Measurements from ENCODE around the gene GMDS. TPM values are rescaled to one million over a fixed set of nuclear protein-coding genes. Genes with fewer than 3 reads are reported as not detected.

The GMDS gene
- total and polyA plus RNA-seq, 2 experiments from 2014 or later: 3.0 to 12.6 TPM

- no peaks in the 10 kb centered on the region for H3K9me3 ChIP-seq (ENCODE audit: low read depth)
- H3K36me3 ChIP-seq (ENCODE audit: low read depth): no peaks in the 10 kb centered on the region
- no peak overlapping the region for H3K4me2 ChIP-seq (ENCODE audit: unreplicated experiment)
- H3K4me3 ChIP-seq: no peak overlapping the region
- no peak overlapping the region for H2AFZ ChIP-seq
- H3K9ac ChIP-seq: no peak overlapping the region
- no peaks in the 10 kb centered on the region for H3K4me1 ChIP-seq (ENCODE audit: insufficient read depth)
- 92 to 95% methylated on average over 3 of the region's 3 CpGs for WGBS, 2 experiments (ENCODE audit: low coverage in 1 of 2, low lambda C conversion rate in 2 of 2, missing lambda C conversion rate in 2 of 2)
- no peaks in the 10 kb centered on the region for H3K79me2 ChIP-seq (ENCODE audit: insufficient read depth)
- H3F3A ChIP-seq (ENCODE audit: insufficient read depth): no peaks in the 10 kb centered on the region
- TF ChIP-seq EZH2 (IDR thresholded peaks at IDR 0.05; ENCODE audit: insufficient read depth, poor library complexity, severe bottlenecking) (no peak), EZH2phosphoT487 (IDR thresholded peaks at IDR 0.05; ENCODE audit: insufficient read depth, low read depth) (no peak)
- DNase-seq: no peak
- no peaks in the 10 kb centered on the region for H3K9me2 ChIP-seq (ENCODE audit: insufficient read depth)
- in situ Hi-C loops (cut with MboI): no loop called here
- no peak overlapping the region for H3K27ac ChIP-seq
- no peaks in the 10 kb centered on the region for H4K20me1 ChIP-seq (ENCODE audit: insufficient read depth)
- no peaks in the 10 kb centered on the region for H3K27me3 ChIP-seq (replicated peaks; ENCODE audit: insufficient read depth)
Observed at GRCh38 chr6:1895721-1896120, 349.7 kb downstream of the GMDS start.

- Histone ChIP-seq H3K9me3 (ENCODE audit: low read depth) (no peaks in the 10 kb centered on the region), H3K36me3 (ENCODE audit: low read depth) (no peaks in the 10 kb centered on the region), H3K4me1 (ENCODE audit: insufficient read depth) (no peaks in the 10 kb centered on the region), H3F3A (ENCODE audit: insufficient read depth) (no peaks in the 10 kb centered on the region), H3K27me3 (replicated peaks; ENCODE audit: insufficient read depth) (no peaks in the 10 kb centered on the region), H3K9ac (no peak overlapping the region), H3K4me2 (ENCODE audit: unreplicated experiment) (no peak overlapping the region), H4K20me1 (ENCODE audit: insufficient read depth) (no peaks in the 10 kb centered on the region), H2AFZ (no peak overlapping the region), H3K4me3 (no peak overlapping the region), H3K79me2 (ENCODE audit: insufficient read depth) (no peaks in the 10 kb centered on the region), H3K9me2 (ENCODE audit: insufficient read depth) (no peaks in the 10 kb centered on the region), H3K27ac (no peak overlapping the region)
- in situ Hi-C loops (cut with MboI): no loop called here
- TF ChIP-seq EZH2 (IDR thresholded peaks at IDR 0.05; ENCODE audit: insufficient read depth, poor library complexity, severe bottlenecking): no peak
- TF ChIP-seq EZH2phosphoT487 (IDR thresholded peaks at IDR 0.05; ENCODE audit: insufficient read depth, low read depth): no peak
- WGBS, 2 experiments (ENCODE audit: low coverage in 1 of 2, low lambda C conversion rate in 2 of 2, missing lambda C conversion rate in 2 of 2): 89 to 92% methylated on average over 6 of the region's 6 CpGs
- DNase-seq: no peak
Observed at GRCh38 chr6:1894954-1895353, 350.5 kb downstream of the GMDS start.

- Histone ChIP-seq H2AFZ (no peak overlapping the region), H3K4me3 (no peak overlapping the region), H3K79me2 (ENCODE audit: insufficient read depth) (no peaks in the 10 kb centered on the region), H3K4me1 (ENCODE audit: insufficient read depth) (no peaks in the 10 kb centered on the region), H3K4me2 (ENCODE audit: unreplicated experiment) (no peak overlapping the region), H3K27ac (no peak overlapping the region), H3F3A (ENCODE audit: insufficient read depth) (no peaks in the 10 kb centered on the region), H3K9me2 (ENCODE audit: insufficient read depth) (no peaks in the 10 kb centered on the region), H3K27me3 (replicated peaks; ENCODE audit: insufficient read depth) (no peaks in the 10 kb centered on the region), H3K9me3 (ENCODE audit: low read depth) (no peaks in the 10 kb centered on the region), H3K36me3 (ENCODE audit: low read depth) (no peaks in the 10 kb centered on the region), H3K9ac (no peak overlapping the region), H4K20me1 (ENCODE audit: insufficient read depth) (no peaks in the 10 kb centered on the region)
- 53 to 57% methylated on average over 11 of the region's 11 CpGs for WGBS, 2 experiments (ENCODE audit: low coverage in 1 of 2, low lambda C conversion rate in 2 of 2, missing lambda C conversion rate in 2 of 2)
- no peak for DNase-seq
- no peak for TF ChIP-seq EZH2phosphoT487 (IDR thresholded peaks at IDR 0.05; ENCODE audit: insufficient read depth, low read depth)
- in situ Hi-C loops (cut with MboI): no loop called here
Observed at GRCh38 chr6:1893470-1894130, 351.8 kb downstream of the GMDS start.

- WGBS, 2 experiments (ENCODE audit: low coverage in 1 of 2, low lambda C conversion rate in 2 of 2, missing lambda C conversion rate in 2 of 2): 95 to 96% methylated on average over 6 of the region's 6 CpGs
- in situ Hi-C loops (cut with MboI): no loop called here
Observed at GRCh38 chr6:1892716-1893115, 352.7 kb downstream of the GMDS start.

More at GRCh38 chr6:1892716-1893115, 352.7 kb downstream of the GMDS start:
- Histone ChIP-seq H3K9ac (no peak overlapping the region), H3K9me2 (ENCODE audit: insufficient read depth) (no peaks in the 10 kb centered on the region), H3K79me2 (ENCODE audit: insufficient read depth) (no peaks in the 10 kb centered on the region), H3K36me3 (ENCODE audit: low read depth) (no peaks in the 10 kb centered on the region), H3K27ac (no peak overlapping the region), H3K4me3 (no peak overlapping the region), H3K4me1 (ENCODE audit: insufficient read depth) (no peaks in the 10 kb centered on the region), H3F3A (ENCODE audit: insufficient read depth) (no peaks in the 10 kb centered on the region), H3K27me3 (replicated peaks; ENCODE audit: insufficient read depth) (no peaks in the 10 kb centered on the region), H3K9me3 (ENCODE audit: low read depth) (no peaks in the 10 kb centered on the region), H3K4me2 (ENCODE audit: unreplicated experiment) (no peak overlapping the region), H2AFZ (no peak overlapping the region), H4K20me1 (ENCODE audit: insufficient read depth) (no peaks in the 10 kb centered on the region)
- TF ChIP-seq EZH2 (IDR thresholded peaks at IDR 0.05; ENCODE audit: insufficient read depth, poor library complexity, severe bottlenecking) (no peak), EZH2phosphoT487 (IDR thresholded peaks at IDR 0.05; ENCODE audit: insufficient read depth, low read depth) (no peak)
- DNase-seq: no peak
